CD4-positive, alpha-beta T cell treated with Interleukin-6 for 4 hours (primary cell): ENCODE results near the gene SLC51A.
"Not testable (repeated sequence)": the region's sequence is repeated elsewhere in the genome, so short reads cannot be mapped to it uniquely, and the experiment has no call there.

ENCODE experiments used
- DNase-seq: peaks from one replicate; pipeline ENCODE4 v3.0.0-alpha.2; 2020; ENCODE audit warnings: mixed read lengths

Gene SLC51A

DNA sequence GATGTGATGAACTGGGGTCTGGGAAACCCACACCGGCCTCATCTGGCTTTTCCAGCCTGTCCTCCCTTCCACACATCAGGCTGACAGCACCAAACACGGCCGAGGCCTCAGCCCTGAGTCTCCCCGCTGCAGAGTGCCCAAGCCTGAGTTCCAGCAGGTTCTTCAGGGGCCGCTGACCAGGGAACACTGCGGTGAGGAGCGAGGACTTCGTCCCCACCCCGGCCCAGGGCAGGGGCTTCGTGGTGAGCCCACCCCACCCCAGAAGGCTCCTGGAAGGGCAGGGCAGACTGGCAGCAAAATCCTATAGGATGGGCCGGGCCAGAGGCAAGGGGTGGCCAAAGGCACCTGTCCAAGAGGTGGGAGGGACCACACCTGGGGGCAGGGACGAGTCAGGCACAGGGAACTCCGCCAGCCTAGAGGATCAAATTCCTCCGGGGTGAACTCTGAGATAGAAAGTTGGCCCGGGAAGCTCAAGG is at the start of gene SLC51A:
Gene SLC51A (plus strand): TSS at position 446 of the 476 bp plus-strand sequence. CDS start 179 bp downstream, outside the sequence.
- no peak for DNase-seq

DNA sequence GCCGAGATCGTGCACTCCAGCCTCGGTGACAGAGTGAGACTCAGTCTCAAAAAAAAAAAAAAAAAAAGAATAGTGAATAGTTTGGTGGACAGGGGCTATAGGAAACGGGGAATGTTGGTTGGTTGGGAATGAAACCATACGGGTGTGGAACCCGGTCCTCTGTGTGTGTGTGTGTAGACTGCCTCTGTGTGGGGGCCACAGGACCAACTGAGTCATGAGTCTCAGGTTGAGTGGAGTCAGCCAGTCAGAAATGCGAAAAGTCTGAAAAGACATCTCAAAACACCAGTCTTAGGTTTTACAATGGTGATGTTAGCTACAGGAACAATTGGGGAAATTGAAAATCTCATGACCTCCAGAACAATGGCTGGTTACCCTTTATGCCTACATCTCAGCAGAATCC is 49.6 kb upstream of the SLC51A start:
- no peak for DNase-seq

DNA sequence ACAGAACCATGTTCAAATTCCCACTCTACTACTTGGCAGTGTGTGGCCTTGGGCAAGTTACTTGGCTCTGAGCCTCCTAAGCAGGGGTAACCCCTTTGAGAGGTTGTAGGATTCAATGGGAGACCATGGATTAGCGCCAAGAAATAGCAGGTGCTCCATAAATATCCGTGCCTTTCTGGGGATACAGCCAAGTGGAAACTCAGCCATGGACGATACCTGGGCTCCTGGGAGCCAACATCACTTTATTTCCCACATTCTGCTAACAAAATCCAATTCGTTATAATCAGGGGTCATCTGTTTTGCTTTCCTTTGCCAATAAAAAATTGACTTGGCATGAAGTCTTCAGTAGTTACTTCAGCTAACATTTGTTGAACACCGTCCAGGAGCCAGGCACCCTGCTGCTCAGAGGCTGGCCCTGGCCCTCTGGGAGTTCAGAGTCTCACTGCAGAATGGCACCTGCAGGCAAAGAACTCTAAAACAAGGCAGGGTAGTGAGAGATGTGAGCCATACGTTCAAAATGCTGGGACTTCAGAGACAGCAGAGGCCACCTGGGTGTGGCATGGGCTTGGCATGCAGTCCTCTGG is 47.4 kb upstream of the SLC51A start:
- DNase-seq = no peak

- DNase-seq = no peak
These were observed 46.5 kb upstream of the SLC51A start for GRCh38 chr3:196169836-196170240.

DNA sequence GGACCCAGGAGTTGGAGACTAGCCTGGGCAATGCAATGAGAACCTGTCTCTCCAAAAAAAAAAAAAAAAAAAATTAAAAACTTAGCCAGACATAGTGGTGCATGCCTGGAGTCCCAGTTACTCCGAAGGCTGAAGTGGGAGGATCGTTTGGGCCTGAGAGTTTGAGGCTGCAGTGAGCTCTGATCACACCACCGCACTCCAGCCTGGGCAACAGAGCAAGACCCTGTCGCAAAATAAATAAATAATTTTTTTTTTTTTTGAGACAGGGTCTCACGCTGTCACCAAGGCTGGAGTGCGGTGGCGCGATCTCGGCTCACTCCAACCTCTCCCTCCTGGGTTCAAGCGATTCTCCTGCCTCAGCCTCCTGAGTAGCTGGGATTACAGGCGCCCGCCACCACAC is 46.0 kb upstream of the SLC51A start:
- DNase-seq = not testable (repeated sequence)

DNA sequence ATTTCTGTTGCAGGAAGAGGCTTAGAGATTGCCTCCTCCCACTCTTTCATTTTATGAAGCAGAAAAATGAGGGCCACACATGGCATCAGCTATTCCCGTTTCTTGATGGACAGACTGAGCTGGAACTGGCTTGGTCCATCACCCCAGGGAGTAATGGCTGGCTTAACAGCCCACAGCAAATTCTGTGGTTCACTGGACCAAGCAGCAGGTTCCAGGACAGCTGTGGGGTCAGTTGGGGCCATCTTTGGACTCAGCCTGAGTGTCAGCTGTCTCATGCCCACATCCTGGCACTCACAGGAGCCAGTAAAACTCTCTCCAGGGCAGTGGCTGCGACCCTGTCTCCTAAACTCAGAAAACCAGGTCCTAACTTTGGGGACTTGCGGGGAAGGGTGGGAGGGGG is 41.7 kb upstream of the SLC51A start:
- no peak for DNase-seq

DNA sequence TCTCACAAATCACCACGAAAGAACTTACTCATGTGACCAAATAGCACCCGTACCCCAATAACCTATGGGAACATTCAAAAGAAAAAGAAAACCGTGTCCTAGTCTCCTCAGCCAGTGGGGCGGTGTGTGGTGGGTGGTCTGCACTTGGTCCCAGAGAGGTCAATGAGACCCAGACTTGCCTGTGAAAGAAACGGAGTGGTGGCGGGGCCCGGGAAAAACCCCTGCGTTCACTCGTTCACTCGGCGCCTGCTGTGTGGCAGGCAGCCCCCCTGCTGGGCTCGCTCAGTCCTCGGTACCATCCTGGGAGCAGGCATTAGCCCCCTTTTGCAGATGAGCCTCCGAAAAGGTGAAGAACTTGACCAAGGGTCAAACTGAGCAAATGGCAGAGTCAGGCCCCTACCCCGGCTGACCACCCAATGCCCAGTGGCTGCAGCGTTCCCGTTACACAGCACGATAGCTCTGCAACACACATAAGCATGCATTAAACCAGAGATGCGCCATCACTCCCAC is 41.2 kb upstream of the SLC51A start:
- no peak for DNase-seq

- no peak for DNase-seq
These were observed 40.6 kb upstream of the SLC51A start for GRCh38 chr3:196175722-196176121.

DNA sequence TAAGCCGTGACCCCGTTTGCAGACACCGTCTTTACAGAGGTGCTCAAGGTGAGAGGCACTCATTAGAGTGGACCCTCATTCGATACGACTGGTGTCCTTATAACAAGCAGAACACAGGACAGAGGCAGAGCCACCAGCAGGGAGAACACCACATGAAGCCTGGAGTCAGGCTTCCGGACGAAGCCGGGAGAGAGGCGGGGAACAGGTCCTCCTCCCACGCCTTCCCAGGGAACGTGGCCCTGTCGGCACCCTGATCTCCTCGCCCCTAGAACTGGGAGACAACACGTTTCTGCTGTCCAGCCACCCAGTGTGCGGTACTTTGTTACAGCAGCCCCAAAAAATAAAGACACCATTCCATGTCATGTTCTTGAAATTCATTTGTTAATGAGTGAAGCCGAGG is 38.8 kb upstream of the SLC51A start:
- DNase-seq = no peak

- no peak for DNase-seq
These were observed 38.4 kb upstream of the SLC51A start for GRCh38 chr3:196177967-196178366.

GRCh38 chr3:196178993-196179379 is 37.3 kb upstream of the SLC51A start:
- no peak for DNase-seq

- DNase-seq = peak; percentile 91
These were observed 36.7 kb upstream of the SLC51A start for GRCh38 chr3:196179380-196180308.

GRCh38 chr3:196180346-196180745 is 36.0 kb upstream of the SLC51A start:
- DNase-seq = no peak

DNA sequence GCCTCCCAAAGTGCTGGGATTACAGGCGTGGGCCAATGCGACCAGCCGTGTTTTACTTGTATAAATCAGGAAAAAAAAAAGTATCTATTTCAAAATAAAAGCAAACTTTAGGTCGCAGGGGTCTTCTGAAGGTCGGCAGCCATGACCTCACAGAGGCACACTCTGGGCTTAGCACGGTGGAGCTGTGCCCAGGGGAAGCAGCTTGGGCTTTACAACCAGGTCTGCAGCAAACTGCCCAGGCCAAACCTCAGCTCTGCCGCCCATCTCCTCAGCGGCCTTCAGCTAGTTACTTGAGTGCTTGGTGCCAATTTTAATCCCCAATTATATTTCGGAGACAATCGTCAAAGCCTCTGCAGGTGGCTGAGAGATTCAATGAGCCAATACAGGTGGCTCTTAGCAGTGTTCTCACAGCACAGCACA is 35.2 kb upstream of the SLC51A start:
- no peak for DNase-seq

DNA sequence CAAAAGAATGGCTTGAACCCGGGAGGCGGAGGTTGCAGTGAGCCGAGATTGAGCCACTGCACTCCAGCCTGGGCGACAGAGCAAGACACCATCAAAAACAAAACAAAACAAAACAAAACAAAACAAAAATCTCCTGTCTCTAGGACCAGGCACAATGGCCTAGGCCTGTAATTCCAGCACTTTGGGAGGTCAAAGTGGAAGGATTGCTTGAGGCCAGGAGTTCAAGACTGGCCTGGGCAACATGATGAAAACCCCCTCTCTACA is 32.2 kb upstream of the SLC51A start:
- DNase-seq = not testable (repeated sequence)

DNA sequence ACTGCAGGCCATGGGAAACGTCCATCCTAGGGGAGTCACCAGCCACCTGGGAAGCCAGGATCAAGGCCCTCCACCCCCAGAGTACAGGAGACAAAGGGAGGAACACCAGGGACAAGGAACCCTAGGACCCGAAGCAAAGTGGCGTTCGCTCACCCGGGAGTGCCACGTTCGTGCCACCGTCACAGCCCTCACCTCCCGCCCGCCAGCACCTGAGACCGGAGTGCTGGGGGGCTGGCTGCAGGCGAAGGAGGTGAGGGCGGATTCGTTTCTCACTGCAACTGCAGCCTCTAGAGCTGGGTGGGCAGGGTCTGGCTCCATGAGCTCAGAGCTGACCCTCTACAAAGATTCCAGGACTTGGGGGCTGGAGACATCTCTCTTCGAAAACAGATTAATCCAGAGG is 31.5 kb upstream of the SLC51A start:
- no peak for DNase-seq

- peak; percentile 22 for DNase-seq
These were observed 29.4 kb upstream of the SLC51A start for GRCh38 chr3:196186651-196187573.

GRCh38 chr3:196189566-196190347 is 26.6 kb upstream of the SLC51A start:
- no peak for DNase-seq

GRCh38 chr3:196192036-196192523 is 24.3 kb upstream of the SLC51A start:
- peak; percentile 42 for DNase-seq

DNA sequence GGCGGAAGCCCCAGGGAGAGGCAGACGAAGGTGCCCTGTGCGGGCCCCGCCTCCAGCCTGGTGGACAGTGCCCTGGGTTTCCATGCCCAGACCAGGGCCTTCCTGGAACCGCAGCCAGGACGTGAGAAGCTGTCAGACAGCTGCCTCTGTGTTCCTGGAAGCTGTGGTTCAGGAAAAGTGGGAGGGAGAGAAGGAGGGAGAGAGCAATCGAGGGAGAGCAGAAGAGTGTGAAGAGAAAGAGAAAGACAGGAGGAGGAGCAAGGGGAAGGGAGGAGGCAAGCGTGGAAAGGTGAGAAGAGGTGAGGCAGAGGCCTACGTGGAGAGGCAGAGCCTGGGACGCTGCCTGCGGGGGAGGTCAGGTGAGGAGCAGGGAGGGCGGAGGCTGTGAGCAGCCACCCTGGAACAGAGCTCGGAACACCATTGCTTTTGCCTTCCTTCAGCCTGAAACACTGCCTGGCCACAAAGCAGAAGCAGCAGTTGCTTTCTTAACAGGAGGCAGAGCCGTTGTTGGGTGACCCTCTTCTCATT is 23.7 kb upstream of the SLC51A start:
- no peak for DNase-seq

- no peak for DNase-seq
These were observed 23.1 kb upstream of the SLC51A start for GRCh38 chr3:196193133-196193735.
